HG02642 (cell line): ENCODE results near the gene PRODH.
"Not testable (repeated sequence)": the region's sequence is repeated elsewhere in the genome, so short reads cannot be mapped to it uniquely, and the experiment has no call there.

Source experiments
- ATAC-seq: cut with Tn5 transposase; IDR thresholded peaks from one replicate; pipeline ENCODE4 v1.9.1; 2021; ENCODE audit warnings: mild to moderate bottlenecking; ENCODE audit not compliant: unreplicated experiment, poor library complexity

The PRODH gene

GRCh38 chr22:18969158-18969942 lies 33.3 kb upstream of the PRODH start:
- ATAC-seq, result not testable (repeated sequence)

DNA sequence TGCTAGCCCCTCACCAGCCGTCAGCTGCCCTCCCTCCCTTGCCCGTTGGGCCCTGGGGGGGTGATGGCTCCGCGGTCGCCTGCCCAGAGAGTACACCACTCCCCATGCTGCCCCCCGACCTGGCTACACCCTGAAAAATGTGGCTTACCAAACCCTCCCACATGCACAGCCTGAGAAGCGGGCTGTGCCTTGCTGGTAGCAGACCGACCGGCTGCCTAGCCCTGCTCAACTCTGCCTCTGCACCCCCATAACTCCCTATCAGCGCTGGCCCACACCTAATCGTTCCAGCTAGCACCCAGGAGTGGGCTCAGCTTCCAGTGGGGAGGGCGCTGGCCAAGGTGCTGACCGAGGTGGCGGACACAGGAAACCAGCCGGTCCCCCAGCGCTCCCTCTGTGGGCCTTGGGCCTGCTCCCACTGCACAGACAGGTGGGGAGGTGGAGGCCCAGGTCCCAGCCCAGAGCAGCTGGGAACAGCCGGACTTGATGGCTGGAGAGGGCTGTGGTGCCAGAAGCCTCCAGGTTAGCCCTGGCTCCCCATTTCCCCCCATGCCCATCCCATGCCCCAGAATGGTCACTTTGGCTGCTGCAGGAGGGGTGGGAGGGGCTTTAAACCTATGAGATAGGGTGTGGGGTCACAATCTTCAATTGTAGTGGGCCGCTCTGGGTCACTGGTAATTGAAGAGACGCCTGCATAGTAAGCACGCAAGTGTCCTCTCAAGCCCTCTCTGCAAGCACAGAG lies 32.1 kb upstream of the PRODH start:
- no peak for ATAC-seq

- ATAC-seq, result not testable (repeated sequence)
These were observed 31.4 kb upstream of the PRODH start for GRCh38 chr22:18967391-18968010.

- no peak for ATAC-seq
These were observed 30.7 kb upstream of the PRODH start for GRCh38 chr22:18966748-18967147.

GRCh38 chr22:18965526-18966421 lies 29.7 kb upstream of the PRODH start:
- no peak for ATAC-seq

DNA sequence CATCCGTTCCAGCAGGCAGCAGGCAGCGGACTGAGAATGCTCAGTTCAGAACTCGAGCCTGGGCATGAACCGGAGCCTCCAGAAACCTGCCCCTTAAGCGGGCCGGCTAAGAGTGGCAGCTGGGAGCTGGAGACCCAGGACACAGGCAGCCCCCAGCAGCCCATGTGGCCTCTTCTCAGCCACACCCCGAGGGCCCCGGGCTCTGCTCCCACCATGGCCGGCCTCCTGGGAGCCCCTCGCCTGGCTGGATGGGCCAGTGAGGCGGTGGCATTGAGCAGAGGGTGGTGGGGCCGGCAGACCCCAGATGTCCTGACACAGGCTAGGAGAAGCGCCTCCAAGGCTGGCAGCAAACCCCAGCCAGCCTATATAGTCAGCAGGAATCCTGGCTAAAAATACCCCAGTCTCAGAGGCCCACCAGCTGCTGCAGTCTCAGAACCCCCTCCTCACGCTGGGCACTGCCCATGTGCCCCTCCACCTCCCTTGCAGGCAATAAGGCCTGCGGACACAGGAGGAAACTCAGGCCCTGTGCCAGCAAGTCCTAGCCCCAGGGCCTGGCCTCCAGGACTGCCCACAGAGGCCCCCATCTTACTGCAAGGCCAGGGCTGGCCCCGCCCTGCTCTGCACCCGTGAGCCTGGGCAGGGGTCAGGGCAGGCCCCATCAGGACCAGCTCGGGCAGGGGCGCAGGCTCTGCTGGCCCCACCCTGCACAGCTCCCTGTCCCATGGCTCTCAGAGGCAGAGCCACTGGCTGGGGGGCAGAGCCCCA lies 28.6 kb upstream of the PRODH start:
- not testable (repeated sequence) for ATAC-seq

- ATAC-seq, result not testable (repeated sequence)
These were observed 28.0 kb upstream of the PRODH start for GRCh38 chr22:18964051-18964450.

DNA sequence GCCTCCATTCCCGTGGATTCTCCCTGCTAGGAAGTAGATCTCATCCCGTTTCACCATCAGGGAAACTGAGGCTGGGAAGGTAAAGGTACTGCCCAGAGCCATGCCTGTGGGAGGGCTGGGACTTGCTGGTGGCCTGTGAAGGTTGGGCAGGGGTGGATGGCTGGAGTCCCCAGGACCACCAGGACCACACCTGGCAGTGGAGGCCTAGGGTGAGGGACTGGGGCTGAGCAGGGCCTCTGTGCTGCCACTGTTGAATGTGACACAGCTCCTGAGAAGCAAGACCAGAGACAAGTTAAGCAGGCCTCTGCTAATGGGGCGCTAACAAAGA lies 26.2 kb upstream of the PRODH start:
- ATAC-seq, result no peak

DNA sequence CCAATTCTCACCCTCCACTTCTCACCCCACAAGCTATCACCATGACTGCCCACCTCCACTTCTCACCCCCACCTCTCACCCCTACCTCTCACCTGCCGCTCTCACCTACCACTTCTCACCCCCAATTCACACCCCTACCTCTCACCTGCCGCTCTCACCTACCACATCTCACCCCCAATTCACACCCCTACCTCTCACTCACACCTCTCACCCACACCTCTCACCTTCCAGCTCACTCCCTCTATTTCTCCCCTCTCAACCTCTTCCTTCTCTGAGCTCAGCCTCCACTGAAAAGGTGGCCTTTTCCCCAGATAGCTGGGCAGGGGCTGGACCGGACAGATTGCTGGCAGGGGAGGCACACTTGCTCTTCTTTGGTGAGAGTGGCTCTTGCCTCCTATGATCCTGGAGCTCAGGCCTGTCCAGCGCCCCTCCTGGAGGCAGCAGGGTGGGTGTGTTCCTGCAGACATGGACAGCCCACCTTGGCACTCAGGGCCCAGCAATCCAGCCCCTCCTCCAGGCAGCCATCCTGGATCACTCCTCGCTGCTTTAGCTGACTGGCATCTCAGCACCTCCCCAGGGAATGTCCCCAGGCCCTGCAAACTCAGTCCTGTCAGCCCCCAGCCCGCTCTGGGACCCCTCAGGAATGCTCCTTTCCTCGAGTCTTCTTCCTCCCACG lies 25.7 kb upstream of the PRODH start:
- not testable (repeated sequence) for ATAC-seq

DNA sequence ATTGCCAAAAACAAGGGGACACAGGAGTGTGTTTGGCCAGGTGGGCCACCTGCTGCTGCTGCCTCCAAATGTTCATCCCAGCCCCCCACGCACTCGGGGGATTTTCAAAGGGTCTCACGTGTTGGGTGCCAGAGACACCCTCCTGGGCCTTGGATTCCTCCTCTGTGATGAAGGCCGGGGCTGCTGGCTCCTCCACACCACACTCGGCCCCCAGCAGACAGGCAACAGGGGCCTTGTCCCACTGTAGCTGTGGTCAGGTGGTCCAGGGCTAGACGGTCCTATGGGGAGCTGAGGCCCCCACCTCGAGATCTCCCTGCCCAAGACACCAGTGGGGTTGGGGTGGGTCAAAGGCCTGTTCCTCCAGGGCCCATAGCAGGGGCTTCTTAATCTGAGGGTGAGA lies 25.1 kb upstream of the PRODH start:
- not testable (repeated sequence) for ATAC-seq

GRCh38 chr22:18960166-18960820 lies 24.2 kb upstream of the PRODH start:
- not testable (repeated sequence) for ATAC-seq

DNA sequence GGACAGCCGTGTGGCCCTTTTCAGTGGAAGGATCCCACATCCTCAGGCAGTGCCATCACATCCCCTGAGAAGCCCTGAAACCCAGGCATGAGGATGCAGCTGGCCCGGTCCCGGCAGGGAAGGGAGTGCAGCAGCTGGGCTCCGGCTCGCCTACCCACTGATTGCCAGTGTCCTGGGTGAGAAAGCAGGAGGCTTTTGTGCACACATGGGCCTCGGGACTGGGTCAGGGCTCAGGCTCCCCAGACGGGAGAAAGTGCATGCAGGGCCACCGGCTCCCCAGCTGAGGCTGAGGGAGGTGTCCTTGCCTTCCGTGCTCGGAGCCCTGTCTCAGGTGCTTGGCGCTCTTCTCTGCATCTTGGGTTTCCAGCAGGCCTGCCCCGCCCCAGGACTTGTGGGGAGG lies 23.6 kb upstream of the PRODH start:
- ATAC-seq, result not testable (repeated sequence)

DNA sequence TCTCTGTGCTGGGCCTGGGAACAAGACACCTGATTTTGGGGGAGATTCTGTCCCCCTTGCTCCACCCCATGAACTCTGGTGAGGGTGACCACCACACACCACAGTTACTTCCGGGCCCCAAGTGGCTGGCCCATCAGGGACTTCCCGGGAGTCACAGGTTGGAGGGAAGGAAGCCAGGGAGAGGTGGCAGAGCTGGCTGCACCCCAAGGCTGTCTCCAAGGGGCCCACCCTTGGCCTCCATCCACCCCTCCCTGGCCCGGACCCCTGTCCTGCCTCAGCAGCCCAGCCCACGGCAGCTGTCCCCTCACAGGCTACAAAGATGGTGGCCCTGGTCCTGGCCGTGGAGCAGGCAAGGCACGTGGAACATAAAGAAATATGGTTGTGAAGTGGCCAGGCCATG lies 23.2 kb upstream of the PRODH start:
- ATAC-seq, result not testable (repeated sequence)

DNA sequence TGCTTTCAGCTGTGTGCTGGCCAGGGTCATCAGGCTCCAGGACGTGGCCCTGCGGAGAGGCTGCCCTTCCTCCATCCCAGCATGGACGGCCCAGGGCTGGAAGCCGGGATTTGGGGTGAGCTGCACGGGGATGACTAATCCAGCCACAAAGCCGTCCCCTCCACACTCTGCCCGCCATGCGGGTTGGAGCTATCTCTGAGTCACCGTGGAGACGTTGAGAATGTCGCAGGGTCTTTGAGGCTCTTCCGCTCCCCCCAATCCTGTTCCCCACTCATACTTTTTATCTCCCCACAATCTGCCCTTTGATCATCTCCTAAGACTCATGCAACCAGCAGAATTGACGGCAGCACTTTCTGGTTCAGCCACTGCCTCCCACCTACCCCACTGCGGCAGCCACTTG lies 22.6 kb upstream of the PRODH start:
- ATAC-seq, result not testable (repeated sequence)

- ATAC-seq, result not testable (repeated sequence)
These were observed 22.2 kb upstream of the PRODH start for GRCh38 chr22:18958321-18958705.

DNA sequence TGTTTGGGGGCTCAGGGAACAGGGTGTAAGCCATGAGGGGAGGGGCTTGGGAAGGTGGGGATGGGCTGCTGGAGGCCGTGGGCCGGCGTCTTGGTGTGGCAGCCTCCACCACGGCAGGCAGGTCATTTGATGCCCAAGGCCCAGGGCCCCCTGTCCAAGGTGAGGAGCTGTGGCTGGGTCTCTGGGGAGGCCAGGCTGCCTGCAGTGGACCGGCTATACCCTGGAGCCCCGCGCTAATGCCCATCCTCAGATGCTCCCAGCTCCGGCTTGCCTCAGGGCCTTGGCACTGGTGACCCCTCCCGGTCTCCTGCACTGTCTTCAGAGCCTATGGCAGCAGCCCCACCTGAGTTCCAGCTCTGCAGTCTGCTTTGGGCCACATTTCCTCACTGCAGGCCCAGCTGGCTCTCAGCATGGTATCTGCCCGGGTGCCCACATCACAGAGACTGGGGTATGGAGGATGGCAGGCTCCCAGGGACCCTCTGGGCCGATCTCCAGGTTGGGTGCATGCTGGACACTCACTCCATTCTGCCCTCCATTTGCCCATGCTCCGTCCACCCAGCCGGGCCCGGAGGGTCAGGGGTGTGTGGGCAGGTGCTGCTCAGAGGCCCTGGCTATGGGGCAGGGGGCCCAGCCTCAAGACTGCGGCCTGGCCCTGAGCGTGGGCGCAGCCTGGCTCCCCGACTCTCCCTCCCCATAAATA lies 21.7 kb upstream of the PRODH start:
- not testable (repeated sequence) for ATAC-seq

DNA sequence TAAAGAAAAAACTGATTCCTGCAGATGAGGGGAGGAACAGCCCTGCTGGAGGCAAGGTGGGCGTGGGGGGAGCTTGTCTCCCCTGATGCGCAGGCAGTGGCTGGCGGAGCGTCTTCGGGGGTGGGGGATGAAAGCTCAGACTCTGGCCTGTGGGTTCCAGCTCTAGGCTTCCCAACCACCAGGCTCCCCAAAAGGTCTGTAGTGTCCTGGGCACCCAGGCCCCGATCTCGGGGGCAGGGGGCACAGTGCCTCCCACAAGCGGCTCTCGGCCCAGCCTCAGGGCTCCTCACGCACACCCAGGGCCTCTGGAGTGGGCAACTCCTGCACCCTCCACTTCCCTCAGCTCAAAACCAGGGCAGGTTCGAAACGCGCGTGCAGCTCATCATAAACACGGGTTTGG lies 20.9 kb upstream of the PRODH start:
- not testable (repeated sequence) for ATAC-seq
